ENCODE data around the gene SNX8.
"Not testable (repeated sequence)": the region's sequence is repeated elsewhere in the genome, so short reads cannot be mapped to it uniquely, and the experiment has no call there.

SNX8 gene

DNA sequence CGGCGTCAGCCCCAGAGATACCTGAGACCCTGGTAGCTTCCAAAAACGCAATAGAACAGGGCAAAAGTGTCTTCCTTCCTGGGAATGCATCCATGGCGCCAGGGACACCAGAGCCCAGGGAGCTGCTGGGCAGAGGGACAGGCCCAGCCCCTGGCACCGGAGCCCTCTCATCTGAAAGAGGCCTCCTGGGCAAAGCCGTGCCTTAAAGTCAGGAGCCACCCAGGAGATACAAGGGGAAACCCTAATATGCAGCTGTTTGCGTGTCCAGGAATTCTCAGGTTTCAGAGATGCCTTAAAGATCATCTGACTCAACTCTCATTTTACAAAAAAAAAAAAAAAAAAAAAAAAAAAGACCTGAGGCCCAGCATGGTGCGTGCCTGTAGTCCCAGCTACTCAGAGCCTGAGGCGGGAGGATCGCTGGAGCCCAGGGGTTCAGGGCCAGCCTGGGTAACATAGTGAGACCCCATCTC, 44.2 kb downstream of the SNX8 start:
- TF ChIP-seq, protein P1, sequence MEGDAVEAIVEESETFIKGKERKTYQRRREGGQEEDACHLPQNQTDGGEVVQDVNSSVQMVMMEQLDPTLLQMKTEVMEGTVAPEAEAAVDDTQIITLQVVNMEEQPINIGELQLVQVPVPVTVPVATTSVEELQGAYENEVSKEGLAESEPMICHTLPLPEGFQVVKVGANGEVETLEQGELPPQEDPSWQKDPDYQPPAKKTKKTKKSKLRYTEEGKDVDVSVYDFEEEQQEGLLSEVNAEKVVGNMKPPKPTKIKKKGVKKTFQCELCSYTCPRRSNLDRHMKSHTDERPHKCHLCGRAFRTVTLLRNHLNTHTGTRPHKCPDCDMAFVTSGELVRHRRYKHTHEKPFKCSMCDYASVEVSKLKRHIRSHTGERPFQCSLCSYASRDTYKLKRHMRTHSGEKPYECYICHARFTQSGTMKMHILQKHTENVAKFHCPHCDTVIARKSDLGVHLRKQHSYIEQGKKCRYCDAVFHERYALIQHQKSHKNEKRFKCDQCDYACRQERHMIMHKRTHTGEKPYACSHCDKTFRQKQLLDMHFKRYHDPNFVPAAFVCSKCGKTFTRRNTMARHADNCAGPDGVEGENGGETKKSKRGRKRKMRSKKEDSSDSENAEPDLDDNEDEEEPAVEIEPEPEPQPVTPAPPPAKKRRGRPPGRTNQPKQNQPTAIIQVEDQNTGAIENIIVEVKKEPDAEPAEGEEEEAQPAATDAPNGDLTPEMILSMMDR (IDR thresholded peaks at IDR 0.05; ENCODE audit: borderline replicate concordance, extremely low read depth, low read length, poor library complexity, severe bottlenecking), result no peak
- TF ChIP-seq EZH2 (IDR thresholded peaks at IDR 0.05; ENCODE audit: borderline replicate concordance, low read depth, low read length, severe bottlenecking), result no peak
- Histone ChIP-seq H3K27me3 (ENCODE audit: insufficient read depth, low read length, poor library complexity) (no peaks in the 10 kb centered on the region), H3K27ac (ENCODE audit: low read length) (no peak overlapping the region), H3K4me1 (ENCODE audit: insufficient read depth, low read length) (no peaks in the 10 kb centered on the region), H3K4me3 (ENCODE audit: low read depth in 1 of 2, low read length in 2 of 2) (no peak overlapping the region), H3K79me2 (ENCODE audit: insufficient read depth, low read length) (no peaks in the 10 kb centered on the region), H2AFZ (ENCODE audit: low read depth, low read length) (no peak overlapping the region), H4K20me1 (ENCODE audit: insufficient read depth, low read length) (no peaks in the 10 kb centered on the region), H3K9ac (ENCODE audit: low read depth, low read length) (no peak overlapping the region), H3K9me3 (ENCODE audit: insufficient read depth, low read length, severe bottlenecking) (no peaks in the 10 kb centered on the region), H3K4me2 (ENCODE audit: insufficient read depth, low read length) (no peak overlapping the region), H3K36me3 (ENCODE audit: insufficient read depth, low read length) (peaks cover 22% of the 10 kb centered on the region)
- ATAC-seq (ENCODE audit: insufficient read depth, low read depth) (no peak), DNase-seq (no peak)

DNA sequence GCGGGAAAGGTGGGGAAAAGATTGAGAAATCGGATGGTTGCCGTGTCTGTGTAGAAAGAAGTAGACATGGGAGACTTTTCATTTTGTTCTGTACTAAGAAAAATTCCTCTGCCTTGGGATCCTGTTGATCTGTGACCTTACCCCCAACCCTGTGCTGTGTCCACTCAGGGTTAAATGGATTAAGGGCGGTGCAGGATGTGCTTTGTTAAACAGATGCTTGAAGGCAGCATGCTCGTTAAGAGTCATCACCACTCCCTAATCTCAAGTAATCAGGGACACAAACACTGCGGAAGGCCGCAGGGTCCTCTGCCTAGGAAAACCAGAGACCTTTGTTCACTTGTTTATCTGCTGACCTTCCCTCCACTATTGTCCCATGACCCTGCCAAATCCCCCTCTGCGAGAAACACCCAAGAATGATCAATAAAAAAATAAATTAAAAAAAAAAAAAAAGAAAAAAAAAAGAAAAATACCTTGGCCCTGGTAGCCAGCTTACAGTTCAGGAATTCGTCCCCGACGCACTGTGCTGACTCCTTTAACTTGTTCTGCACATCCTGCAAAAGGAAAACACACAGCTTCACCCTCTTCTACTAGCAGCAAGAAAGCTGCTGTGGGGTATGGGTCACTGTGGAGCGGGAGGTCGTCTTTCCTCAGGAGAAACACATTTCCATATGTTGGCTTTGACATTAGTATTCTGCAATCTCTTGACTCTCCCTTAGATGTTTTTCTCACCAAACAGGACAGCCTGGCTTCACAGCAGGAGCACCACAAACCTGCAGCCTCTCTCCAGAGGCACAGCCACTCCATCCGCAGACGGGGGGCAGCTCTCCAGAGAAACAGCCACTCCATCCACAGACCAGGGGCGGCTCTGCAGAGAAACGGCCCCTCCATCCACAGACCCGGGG, 44.9 kb downstream of the SNX8 start:
- H3K9me3 ChIP-seq (ENCODE audit: insufficient read depth, low read length, severe bottlenecking); H3K27ac ChIP-seq (ENCODE audit: low read length); H3K4me1 ChIP-seq (ENCODE audit: insufficient read depth, low read length); DNase-seq; H3K4me3 ChIP-seq (ENCODE audit: low read depth in 1 of 2, low read length in 2 of 2); ATAC-seq (ENCODE audit: insufficient read depth, low read depth); H3K27me3 ChIP-seq (ENCODE audit: insufficient read depth, low read length, poor library complexity); H3K4me2 ChIP-seq (ENCODE audit: insufficient read depth, low read length); H2AFZ ChIP-seq (ENCODE audit: low read depth, low read length); H3K9ac ChIP-seq (ENCODE audit: low read depth, low read length); H4K20me1 ChIP-seq (ENCODE audit: insufficient read depth, low read length); H3K79me2 ChIP-seq (ENCODE audit: insufficient read depth, low read length): not testable (repeated sequence)
- H3K36me3 ChIP-seq (ENCODE audit: insufficient read depth, low read length), result peaks cover 17% of the 10 kb centered on the region

DNA sequence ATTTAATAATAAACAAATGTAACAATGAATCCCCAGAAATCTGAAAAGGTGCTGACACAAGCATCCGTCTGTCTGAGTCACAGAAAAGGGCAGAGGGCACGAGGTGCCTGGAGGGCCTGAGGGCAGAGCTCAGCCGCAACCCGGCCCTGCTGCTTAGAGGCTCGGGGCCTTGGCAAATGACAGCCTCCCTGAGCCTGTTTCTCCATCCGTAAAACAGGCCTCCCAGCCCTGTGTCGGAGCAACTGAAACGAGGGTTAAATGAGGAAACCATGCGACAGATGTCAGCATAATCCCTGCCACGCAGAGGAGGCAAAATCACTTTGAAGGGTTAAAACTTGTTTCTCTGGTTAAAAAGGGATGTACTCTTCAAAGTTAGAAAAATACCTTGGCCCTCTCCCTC, 47.3 kb downstream of the SNX8 start:
- no peak for ATAC-seq (ENCODE audit: insufficient read depth, low read depth)
- H4K20me1 ChIP-seq (ENCODE audit: insufficient read depth, low read length), result no peaks in the 10 kb centered on the region
- H3K27me3 ChIP-seq (ENCODE audit: insufficient read depth, low read length, poor library complexity), result no peaks in the 10 kb centered on the region
- no peak overlapping the region for H3K27ac ChIP-seq (ENCODE audit: low read length)
- no peaks in the 10 kb centered on the region for H3K4me1 ChIP-seq (ENCODE audit: insufficient read depth, low read length)
- no peak overlapping the region for H3K9ac ChIP-seq (ENCODE audit: low read depth, low read length)
- TF ChIP-seq EZH2 (IDR thresholded peaks at IDR 0.05; ENCODE audit: borderline replicate concordance, low read depth, low read length, severe bottlenecking), result no peak
- TF ChIP-seq, protein P1 (IDR thresholded peaks at IDR 0.05; ENCODE audit: borderline replicate concordance, extremely low read depth, low read length, poor library complexity, severe bottlenecking), result no peak
- H3K4me2 ChIP-seq (ENCODE audit: insufficient read depth, low read length), result no peak overlapping the region
- no peak overlapping the region for H3K4me3 ChIP-seq (ENCODE audit: low read depth in 1 of 2, low read length in 2 of 2)
- no peak for DNase-seq
- peaks cover 30% of the 10 kb centered on the region for H3K36me3 ChIP-seq (ENCODE audit: insufficient read depth, low read length)
- no peak overlapping the region for H2AFZ ChIP-seq (ENCODE audit: low read depth, low read length)
- no peaks in the 10 kb centered on the region for H3K79me2 ChIP-seq (ENCODE audit: insufficient read depth, low read length)
- no peaks in the 10 kb centered on the region for H3K9me3 ChIP-seq (ENCODE audit: insufficient read depth, low read length, severe bottlenecking)

DNA sequence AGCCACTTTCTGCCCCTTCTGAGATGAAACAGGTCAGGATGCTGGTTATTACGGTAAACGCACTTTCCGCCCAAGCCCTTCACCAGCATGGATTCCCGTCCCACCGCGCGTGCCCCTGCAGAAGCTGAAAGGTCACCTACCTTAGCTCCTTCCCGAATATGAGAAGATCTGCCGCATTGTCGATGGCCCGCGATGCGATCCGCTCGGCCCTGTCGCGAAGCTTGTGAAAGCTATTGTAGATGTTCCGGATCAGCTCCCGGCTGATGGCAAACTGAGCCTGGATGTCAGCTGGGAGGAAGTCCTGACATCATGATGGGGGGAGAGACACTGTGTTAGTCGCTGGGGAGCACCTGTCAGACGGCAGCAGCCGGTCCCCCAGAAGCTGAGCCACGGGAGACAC, 50.1 kb downstream of the SNX8 start:
- Histone ChIP-seq H3K4me2 (ENCODE audit: insufficient read depth, low read length) (no peak overlapping the region), H3K4me1 (ENCODE audit: insufficient read depth, low read length) (no peaks in the 10 kb centered on the region), H2AFZ (ENCODE audit: low read depth, low read length) (no peak overlapping the region), H3K4me3 (ENCODE audit: low read depth in 1 of 2, low read length in 2 of 2) (no peak overlapping the region), H3K9me3 (ENCODE audit: insufficient read depth, low read length, severe bottlenecking) (no peaks in the 10 kb centered on the region), H3K79me2 (ENCODE audit: insufficient read depth, low read length) (no peaks in the 10 kb centered on the region), H3K27ac (ENCODE audit: low read length) (no peak overlapping the region), H3K27me3 (ENCODE audit: insufficient read depth, low read length, poor library complexity) (no peaks in the 10 kb centered on the region), H4K20me1 (ENCODE audit: insufficient read depth, low read length) (no peaks in the 10 kb centered on the region), H3K36me3 (ENCODE audit: insufficient read depth, low read length) (peaks cover 19% of the 10 kb centered on the region), H3K9ac (ENCODE audit: low read depth, low read length) (no peak overlapping the region)
- DNase-seq, result no peak
- TF ChIP-seq EZH2 (IDR thresholded peaks at IDR 0.05; ENCODE audit: borderline replicate concordance, low read depth, low read length, severe bottlenecking), result no peak
- TF ChIP-seq, protein P1 (IDR thresholded peaks at IDR 0.05; ENCODE audit: borderline replicate concordance, extremely low read depth, low read length, poor library complexity, severe bottlenecking), result no peak
- ATAC-seq (ENCODE audit: insufficient read depth, low read depth), result no peak
